HG02642 (cell line): ENCODE data around the gene ARL13B.
A peak's percentile ranks its signal among the peaks of the same experiment; 100 is the strongest.
"Not testable (repeated sequence)": the region's sequence is repeated elsewhere in the genome, so short reads cannot be mapped to it uniquely, and the experiment has no call there.

Experiments used
- ATAC-seq: cut with Tn5 transposase; IDR thresholded peaks from one replicate; pipeline ENCODE4 v1.9.1; 2021; ENCODE audit warnings: mild to moderate bottlenecking; ENCODE audit not compliant: unreplicated experiment, poor library complexity

Gene ARL13B

DNA sequence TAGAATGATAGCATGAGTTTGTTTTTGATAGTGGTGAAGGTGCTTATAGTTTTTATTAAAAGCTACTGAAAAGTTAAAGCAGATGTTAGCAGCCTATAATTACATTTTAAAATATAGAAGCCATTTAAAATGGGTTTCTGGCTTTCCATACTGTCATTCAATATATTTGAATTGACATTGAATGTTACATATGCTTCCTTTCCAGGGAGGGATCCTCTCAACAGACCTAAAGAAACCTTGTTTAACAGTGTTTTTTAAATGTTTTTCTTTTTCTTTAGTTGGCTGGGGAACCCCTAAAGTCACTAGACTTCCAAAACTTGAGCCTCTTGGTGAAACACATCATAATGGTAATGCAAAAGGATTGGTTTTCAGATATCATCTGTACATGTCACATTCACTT lies 70.6 kb downstream of the ARL13B start:
- no peak for ATAC-seq

DNA sequence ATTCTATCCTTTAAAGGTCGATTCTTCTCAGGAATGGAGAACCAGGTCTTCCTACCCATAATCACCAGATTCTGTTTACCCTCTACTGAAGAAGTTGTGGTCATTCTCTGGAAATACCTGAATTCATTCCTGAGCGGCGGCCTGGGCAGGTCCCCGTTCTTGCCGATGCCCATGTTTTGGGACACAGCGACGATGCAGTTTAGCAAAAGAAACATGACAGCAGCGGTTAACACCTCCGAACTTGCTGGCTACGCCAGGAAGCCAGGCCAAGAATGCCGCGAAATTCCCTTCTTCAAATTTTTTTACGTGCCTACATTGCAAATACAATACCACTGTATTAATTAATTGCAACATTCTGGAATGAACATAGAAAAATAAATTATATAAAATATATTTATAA lies 81.3 kb downstream of the ARL13B start:
- no peak for ATAC-seq

DNA sequence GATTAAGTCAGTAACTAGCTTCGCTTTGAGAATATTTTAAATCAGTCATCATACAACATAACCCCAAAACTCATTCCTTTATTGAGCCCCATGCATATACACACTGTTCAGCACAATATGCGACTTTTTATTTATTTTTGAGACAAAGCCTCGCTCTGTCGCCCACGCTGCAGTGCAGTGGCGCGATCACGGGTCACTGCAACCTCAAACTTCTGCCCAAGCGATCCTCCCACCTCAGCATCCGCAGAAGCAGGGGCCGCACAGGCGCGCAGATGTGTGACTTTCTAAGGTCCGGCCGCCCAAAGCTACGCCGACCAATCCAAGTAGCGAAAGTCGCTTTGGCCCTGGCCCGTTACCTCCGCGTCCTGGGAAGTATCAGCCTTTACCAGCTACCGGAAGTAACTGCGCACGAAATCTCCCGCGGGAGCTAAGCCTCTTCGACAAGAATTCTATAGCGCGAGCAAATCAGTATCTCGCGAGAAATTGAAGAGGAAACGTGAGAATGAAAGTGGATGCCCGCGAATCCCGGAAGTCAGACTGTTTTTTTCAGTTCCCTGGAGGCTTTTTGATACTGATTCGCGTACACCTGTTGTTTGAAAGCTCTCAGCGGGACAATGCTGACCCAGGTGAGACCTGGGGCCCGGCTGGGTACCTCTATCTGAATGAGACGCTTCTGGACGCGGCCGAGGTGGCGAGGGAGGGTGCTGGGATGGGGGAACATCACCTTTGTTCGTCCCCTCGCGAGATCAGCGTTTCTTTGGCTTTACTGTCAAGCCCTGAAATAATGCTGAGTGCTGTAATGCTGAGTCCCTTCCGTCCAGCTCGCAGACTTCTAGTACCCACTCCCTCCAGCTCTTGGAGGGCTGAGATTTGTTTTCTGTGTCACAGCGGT lies 82.8 kb downstream of the ARL13B start, which contains the start of the genes DHFR2 and NSUN3:
DHFR2 (minus strand) TSS at position 404 of the 892 bp plus-strand sequence. CDS start 1,405 bp downstream, outside the sequence.
NSUN3 (plus strand) TSS at position 549 of the 892 bp plus-strand sequence; CDS start at position 615, 66 bp downstream.
- peak; percentile 96 for ATAC-seq

DNA sequence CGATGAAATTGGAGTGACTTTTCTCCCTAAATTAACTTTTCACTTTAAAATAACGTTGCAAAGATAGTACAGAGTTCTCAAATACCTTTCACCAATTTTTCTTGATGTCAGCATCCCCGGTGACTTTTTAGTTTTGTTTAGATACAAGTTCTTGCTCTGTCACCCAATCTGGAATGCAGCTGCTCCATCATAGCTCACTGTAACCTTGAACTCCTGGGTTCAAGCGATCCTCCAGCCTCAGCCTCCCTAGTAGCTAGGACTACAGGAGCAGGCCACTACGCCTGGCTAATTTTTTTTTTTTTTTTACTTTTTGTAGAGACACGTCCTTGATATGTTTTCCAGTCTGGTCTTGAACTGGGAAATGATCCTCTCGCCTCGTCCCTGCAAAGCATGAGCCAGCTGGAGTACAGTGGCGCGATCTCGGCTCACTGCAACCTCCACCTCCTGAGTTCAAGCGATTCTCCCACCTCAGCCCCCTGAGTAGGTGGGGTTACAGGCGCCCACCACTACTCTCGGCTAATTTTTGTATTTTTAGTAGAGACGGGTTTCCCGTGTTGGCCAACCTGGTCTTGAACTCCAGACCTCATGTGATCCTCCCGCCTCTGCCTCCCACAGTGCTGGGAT lies 83.7 kb downstream of the ARL13B start:
- ATAC-seq, result no peak

- ATAC-seq, result no peak
These were observed 84.4 kb downstream of the ARL13B start for GRCh38 chr3:94064243-94064860.

DNA sequence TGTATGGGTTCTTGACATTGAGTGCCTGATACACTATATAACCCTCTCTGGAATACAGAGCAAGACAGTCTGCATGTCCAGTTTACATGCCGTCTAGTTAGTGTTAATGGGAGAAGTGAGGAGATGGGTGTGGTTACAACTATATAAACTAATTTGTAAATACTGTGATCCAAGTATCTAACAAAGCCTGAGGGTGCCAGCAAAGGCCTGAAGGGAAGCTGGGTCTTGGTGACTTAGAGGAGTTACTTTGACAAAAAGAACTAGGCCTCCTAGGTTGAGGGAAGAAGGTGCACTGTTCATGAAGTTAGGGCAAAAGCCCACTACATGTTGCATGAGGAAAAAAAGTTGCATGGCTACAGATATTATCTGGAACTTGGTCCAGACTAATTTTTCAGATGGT lies 85.2 kb downstream of the ARL13B start:
- ATAC-seq, result no peak

DNA sequence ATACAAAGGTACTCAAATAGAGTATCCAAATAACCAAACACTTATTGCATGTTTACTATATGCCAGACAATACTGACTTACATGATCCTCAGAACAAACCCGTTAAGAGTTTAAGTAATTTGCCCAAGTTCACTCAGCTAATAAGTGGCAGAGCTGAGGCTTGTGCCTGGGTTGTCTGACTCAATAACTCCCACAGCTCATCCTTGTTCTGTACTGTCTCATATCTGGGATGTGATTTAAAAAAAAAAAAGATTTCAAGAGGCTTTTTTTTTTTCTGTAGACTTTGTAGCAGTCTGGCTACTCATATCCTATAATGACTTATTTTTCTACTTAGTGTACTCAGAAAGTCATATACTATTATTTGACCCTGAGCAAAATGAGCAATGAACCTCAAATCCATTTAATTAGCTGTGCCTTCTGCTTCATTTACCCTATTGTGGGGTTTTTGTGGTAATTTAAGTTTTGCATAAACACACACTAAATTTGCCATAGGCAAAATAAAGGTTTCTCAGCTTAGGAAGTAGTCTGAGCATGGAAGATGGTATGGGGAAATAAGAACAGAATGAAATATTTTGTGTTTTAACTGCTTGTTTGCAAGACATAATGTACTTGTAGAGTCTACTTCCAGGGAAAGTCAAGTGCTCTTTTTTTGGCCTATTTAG lies 86.0 kb downstream of the ARL13B start:
- ATAC-seq, result no peak

DNA sequence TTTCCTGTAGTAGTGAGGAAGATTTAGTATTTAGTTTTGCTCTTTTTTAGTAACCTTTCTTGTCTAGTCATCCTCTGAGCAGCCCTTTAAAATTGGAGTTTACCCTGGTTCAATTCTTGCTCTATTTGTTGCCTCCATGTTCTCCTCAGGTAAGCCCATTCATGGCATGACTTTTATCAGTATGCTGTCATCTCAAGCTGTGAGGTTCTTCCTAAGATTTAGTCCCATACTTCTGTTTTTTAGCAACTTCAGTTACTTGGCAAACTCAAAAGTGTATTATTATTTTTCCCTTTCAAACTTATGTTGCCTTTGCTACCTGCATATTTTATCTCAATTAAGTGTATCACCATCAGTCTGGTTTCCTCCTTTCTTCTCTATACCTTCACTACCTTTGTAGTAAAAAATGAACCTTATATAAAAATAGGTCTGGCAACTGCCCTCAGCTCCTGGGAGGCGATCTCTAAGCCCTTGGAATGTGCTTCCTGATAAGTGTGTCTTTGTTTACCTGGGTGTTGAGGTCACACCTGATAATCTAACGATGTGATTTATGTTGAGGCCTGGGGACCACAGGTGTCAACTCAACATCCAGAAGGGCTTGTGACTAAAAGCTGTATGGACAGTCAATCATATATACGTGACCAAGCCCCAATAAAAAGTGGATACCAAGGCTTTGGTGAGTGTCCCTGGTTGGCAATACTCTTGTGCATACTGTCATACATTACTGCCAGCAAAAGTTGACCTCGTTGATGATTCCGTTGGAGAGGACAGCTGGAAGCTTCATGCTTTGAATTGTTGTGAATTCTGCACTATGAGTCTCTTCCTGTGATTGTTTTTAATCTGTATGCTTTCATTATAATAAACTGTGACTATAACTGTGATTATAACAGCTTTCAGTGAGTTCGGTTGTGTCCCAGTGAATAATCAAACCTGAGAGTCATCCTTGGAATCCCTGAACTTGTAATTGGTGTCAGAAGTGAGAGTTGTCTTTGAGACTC lies 86.8 kb downstream of the ARL13B start:
- no peak for ATAC-seq

DNA sequence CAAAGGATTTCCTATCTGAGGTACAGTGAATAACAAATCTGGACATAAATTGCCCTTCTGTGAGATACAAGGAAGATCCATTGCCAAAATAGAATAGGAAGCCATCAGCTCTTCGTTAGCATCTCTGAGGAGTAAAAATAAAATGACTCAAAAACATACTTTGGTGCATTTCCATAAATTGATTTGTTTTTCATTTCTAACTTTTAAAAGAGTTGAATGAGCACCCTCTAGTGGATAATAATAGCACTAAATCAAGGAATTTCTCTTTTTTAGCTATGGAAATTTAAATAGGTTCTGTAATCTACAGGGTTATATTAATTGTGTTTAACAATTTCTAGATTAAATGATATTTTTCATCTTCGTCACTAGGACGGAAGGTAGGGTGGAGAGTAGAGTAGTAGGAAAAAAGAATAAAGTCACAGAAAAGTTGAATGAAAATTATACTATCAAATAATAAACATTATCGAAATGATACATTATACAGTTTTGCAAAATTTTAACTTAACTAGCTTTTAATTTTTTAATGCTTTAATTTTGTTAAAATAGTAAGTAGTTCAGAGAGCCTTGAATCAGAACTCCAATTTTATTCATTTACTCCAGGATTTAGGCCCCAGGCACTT lies 89.3 kb downstream of the ARL13B start:
- ATAC-seq, result no peak

DNA sequence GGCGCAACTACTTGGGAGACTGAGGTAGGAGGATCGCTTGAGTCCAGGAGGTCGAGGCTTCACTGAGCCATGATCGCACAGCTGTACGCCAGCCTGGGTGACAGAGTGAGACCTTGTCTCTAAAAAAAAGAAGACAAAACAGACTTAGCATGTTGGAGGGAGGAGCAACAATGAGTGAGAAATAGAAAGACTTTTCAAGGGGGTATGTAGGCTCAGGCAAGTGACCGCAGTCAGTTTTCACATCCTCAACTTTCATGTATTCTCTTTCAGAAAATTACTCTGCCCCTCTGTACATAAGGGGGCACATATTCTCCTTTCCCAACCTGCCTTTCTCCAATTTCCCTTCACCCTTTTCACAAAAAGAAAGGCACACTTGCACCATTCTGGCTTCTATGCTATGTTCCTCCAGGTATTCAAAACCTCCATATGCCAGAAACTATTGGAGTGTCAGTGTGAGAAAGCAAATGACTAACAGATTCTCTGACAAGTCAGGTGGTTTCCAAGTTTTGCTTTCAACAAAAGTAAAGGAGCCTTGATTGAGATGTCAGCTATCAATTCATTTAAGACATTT lies 90.5 kb downstream of the ARL13B start:
- peak; percentile 55 for ATAC-seq

DNA sequence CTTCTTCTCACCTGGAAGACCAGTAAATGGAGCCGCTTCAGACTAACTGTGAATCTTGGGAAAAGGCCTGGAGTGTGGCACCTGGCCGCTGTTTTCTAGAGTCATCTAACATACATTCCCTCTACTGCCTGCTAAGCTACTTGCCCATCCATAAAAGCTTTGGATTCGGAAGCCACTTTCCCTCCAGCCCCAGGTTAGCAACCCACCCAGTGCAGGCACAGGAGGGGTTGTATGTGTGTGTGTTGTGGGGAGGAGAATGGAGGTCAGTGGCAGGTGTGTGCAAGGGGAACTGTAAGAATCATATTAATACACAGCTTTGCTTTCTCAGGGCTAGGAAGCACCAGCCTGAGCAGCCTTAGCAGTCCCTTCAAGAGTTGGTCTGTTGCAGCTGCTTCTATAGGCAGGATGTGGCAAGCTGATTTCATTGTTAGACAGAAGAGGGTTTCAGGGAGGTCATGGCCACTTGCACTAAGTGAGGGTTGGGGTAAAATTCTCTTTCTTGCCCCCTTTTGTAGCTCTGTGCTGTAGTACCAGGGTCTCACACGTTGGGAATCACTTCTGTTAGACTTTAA lies 91.8 kb downstream of the ARL13B start:
- ATAC-seq, result peak; percentile 76

GRCh38 chr3:94076055-94076454 lies 96.1 kb downstream of the ARL13B start:
- ATAC-seq, result no peak

DNA sequence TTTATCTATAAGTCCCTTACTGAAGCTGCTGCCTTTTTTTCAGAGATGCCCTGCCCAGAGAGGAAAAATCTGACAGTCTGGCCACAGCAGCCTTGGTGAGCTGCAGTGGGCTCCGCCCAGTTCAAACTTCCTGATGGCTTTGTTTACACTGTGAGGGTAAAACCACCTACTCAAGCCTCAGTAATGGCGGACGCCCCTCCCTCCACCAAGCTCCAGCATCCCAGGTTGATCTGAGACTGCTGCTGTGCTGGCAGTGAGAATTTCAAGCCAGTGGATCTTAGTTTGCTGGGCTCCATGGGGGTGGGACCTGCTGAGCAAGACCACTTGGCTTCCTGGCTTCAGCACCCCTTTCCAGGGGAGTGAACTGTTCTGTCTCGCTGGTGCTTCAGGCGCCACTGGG lies 100.6 kb downstream of the ARL13B start:
- ATAC-seq, result not testable (repeated sequence)

GRCh38 chr3:94081884-94082283 lies 101.9 kb downstream of the ARL13B start:
- ATAC-seq, result no peak

- no peak for ATAC-seq
These were observed 102.5 kb downstream of the ARL13B start for GRCh38 chr3:94082391-94082937.

DNA sequence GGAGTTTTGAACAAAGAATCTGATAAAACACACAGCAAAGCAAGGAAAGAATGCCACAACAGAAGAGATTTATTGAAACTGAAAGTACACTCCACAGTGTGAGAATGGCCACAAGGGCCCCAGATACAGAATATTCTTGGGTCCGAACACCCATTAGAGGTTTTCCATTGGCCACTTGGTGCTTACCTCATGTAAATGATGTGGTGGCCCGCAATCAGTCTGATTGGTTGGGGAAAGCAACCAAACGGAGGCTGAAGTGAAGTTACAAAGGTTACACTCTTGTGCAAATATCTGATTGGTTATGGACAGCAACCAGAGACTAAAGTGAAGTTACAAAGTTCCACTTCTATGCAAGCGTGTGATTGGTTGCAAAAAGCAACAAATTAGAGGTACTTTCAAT lies 103.3 kb downstream of the ARL13B start:
- ATAC-seq, result peak; percentile 66

GRCh38 chr3:94089126-94089525 lies 109.2 kb downstream of the ARL13B start:
- no peak for ATAC-seq

DNA sequence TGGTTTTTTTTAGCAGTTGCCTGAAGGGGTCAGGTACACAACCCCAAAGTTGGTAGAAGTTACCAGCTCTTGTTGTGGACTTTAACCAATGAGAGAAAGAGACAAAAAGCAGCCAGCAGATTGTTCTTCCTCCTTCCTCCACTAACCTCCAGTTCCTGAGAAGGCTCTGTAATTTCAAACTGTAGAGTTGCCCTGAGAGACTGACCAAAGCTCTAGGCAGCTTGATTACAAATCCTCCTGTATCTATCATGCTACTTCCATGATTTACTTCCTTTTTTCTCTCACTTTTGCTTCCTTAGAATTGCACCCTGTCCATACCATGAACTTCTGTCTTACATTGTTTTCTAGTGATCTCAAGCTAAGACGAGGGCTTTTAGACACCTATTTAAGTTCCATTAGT lies 112.1 kb downstream of the ARL13B start:
- no peak for ATAC-seq
